ENCODE data around the gene WDSUB1. TPM values are rescaled to one million over a fixed set of nuclear protein-coding genes. Genes with fewer than 3 reads are reported as not detected.
A peak's percentile ranks its signal among the peaks of the same experiment; 100 is the strongest.

Gene WDSUB1
- total RNA-seq, 1 experiment from 2014 or later: 7.7 TPM

- no peak for TF ChIP-seq SIN3A (IDR thresholded peaks at IDR 0.05; ENCODE audit: borderline replicate concordance, insufficient read depth, low read depth, low read length)
- TF ChIP-seq TCF7L2 (IDR thresholded peaks at IDR 0.05; ENCODE audit: low read depth, low read length): no peak
- TF ChIP-seq, protein P1, sequence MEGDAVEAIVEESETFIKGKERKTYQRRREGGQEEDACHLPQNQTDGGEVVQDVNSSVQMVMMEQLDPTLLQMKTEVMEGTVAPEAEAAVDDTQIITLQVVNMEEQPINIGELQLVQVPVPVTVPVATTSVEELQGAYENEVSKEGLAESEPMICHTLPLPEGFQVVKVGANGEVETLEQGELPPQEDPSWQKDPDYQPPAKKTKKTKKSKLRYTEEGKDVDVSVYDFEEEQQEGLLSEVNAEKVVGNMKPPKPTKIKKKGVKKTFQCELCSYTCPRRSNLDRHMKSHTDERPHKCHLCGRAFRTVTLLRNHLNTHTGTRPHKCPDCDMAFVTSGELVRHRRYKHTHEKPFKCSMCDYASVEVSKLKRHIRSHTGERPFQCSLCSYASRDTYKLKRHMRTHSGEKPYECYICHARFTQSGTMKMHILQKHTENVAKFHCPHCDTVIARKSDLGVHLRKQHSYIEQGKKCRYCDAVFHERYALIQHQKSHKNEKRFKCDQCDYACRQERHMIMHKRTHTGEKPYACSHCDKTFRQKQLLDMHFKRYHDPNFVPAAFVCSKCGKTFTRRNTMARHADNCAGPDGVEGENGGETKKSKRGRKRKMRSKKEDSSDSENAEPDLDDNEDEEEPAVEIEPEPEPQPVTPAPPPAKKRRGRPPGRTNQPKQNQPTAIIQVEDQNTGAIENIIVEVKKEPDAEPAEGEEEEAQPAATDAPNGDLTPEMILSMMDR (IDR thresholded peaks at IDR 0.05): no peak
- TF ChIP-seq POLR2AphosphoS5 (IDR thresholded peaks at IDR 0.05; ENCODE audit: low read depth, low read length): no peak
- TF ChIP-seq, protein P2, sequence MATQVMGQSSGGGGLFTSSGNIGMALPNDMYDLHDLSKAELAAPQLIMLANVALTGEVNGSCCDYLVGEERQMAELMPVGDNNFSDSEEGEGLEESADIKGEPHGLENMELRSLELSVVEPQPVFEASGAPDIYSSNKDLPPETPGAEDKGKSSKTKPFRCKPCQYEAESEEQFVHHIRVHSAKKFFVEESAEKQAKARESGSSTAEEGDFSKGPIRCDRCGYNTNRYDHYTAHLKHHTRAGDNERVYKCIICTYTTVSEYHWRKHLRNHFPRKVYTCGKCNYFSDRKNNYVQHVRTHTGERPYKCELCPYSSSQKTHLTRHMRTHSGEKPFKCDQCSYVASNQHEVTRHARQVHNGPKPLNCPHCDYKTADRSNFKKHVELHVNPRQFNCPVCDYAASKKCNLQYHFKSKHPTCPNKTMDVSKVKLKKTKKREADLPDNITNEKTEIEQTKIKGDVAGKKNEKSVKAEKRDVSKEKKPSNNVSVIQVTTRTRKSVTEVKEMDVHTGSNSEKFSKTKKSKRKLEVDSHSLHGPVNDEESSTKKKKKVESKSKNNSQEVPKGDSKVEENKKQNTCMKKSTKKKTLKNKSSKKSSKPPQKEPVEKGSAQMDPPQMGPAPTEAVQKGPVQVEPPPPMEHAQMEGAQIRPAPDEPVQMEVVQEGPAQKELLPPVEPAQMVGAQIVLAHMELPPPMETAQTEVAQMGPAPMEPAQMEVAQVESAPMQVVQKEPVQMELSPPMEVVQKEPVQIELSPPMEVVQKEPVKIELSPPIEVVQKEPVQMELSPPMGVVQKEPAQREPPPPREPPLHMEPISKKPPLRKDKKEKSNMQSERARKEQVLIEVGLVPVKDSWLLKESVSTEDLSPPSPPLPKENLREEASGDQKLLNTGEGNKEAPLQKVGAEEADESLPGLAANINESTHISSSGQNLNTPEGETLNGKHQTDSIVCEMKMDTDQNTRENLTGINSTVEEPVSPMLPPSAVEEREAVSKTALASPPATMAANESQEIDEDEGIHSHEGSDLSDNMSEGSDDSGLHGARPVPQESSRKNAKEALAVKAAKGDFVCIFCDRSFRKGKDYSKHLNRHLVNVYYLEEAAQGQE (IDR thresholded peaks at IDR 0.05; ENCODE audit: insufficient read depth in 1 of 2, low read depth in 2 of 2, low read length in 1 of 2): no peak
- Histone ChIP-seq H3K27me3 (ENCODE audit: control insufficient read depth, insufficient read depth, low read length) (no peaks in the 10 kb centered on the region), H3K4me3 (ENCODE audit: low read depth in 2 of 2, low read length in 2 of 2) (no peak overlapping the region), H3K9me3 (ENCODE audit: control insufficient read depth, insufficient read depth, low read depth, low read length) (no peaks in the 10 kb centered on the region), H3K4me1 (ENCODE audit: control insufficient read depth, insufficient read depth, low read length) (no peaks in the 10 kb centered on the region), H3K27ac (ENCODE audit: low read length) (no peak overlapping the region), H3K36me3 (ENCODE audit: control insufficient read depth, insufficient read depth, low read length) (peaks cover 5% of the 10 kb centered on the region)
- in situ Hi-C loops (cut with HindIII; ENCODE audit: low pct_unique_long_range_greater_than_20kb, low sequenced_read_pairs): no loop called here
- peak; percentile 33 for DNase-seq (ENCODE audit: low read depth, low spot score)
- ChIA-PET CTCF (no interaction called here), POLR2A (interaction anchor here (0.7 kb wide), 1 partner anchor 573 kb away, joined by 3 read pairs; no protein-coding TSS in a partner anchor)
- no TSS peak for BruUV-seq (replicated peaks)
- peak; percentile 60; the same call in 1 of the 2 replicates for ATAC-seq
- intact Hi-C loops (cut with micrococcal nuclease; ENCODE audit: unreplicated experiment): no loop called here
These were observed 60.4 kb downstream of the WDSUB1 start for GRCh38 chr2:159226059-159226461.

GRCh38 chr2:159225025-159226016 is 61.2 kb downstream of the WDSUB1 start:
- ChIA-PET CTCF (no interaction called here), POLR2A (no interaction called here)
- ATAC-seq (0 out of 2 replicates have a peak, but pooled peaks have one; percentile 16), DNase-seq (ENCODE audit: low read depth, low spot score) (no peak)
- Histone ChIP-seq H3K4me3 (ENCODE audit: low read depth in 2 of 2, low read length in 2 of 2) (no peak overlapping the region), H3K9me3 (ENCODE audit: control insufficient read depth, insufficient read depth, low read depth, low read length) (no peaks in the 10 kb centered on the region), H3K27me3 (ENCODE audit: control insufficient read depth, insufficient read depth, low read length) (no peaks in the 10 kb centered on the region), H3K27ac (ENCODE audit: low read length) (no peak overlapping the region), H3K36me3 (ENCODE audit: control insufficient read depth, insufficient read depth, low read length) (peaks cover 5% of the 10 kb centered on the region), H3K4me1 (ENCODE audit: control insufficient read depth, insufficient read depth, low read length) (no peaks in the 10 kb centered on the region)
- no TSS peak for BruUV-seq (replicated peaks)
- in situ Hi-C loops (cut with HindIII; ENCODE audit: low pct_unique_long_range_greater_than_20kb, low sequenced_read_pairs) (no loop called here), intact Hi-C loops (cut with micrococcal nuclease; ENCODE audit: unreplicated experiment) (no loop called here)
- TF ChIP-seq, protein P1 (IDR thresholded peaks at IDR 0.05): no peak
- no peak for TF ChIP-seq SIN3A (IDR thresholded peaks at IDR 0.05; ENCODE audit: borderline replicate concordance, insufficient read depth, low read depth, low read length)
- no peak for TF ChIP-seq TCF7L2 (IDR thresholded peaks at IDR 0.05; ENCODE audit: low read depth, low read length)
- no peak for TF ChIP-seq POLR2AphosphoS5 (IDR thresholded peaks at IDR 0.05; ENCODE audit: low read depth, low read length)
- TF ChIP-seq, protein P2 (IDR thresholded peaks at IDR 0.05; ENCODE audit: insufficient read depth in 1 of 2, low read depth in 2 of 2, low read length in 1 of 2): no peak
